Tibial nerve (tissue), 4 donors: ENCODE measurements around the gene LIN7C.

Source experiments
- EP300 ChIP-seq, 2 donors: sonication (generic); formaldehyde crosslinking; IDR thresholded peaks; one replicate each; pipeline ENCODE4 v1.6.1; 2017; ENCODE audit warnings: antibody characterized with exemption in 2 of 2, mild to moderate bottlenecking in 1 of 2
- POLR2A ChIP-seq, 2 donors: fragments of 450-650 bp; IDR thresholded peaks; one replicate each; pipeline ENCODE4 v1.6.1; 2017; ENCODE audit warnings: antibody characterized with exemption in 2 of 2, mild to moderate bottlenecking in 2 of 2, moderate library complexity in 2 of 2
- TF ChIP-seq, protein P1 (sequence below), 5 experiments: fragments of 200-600 bp in 3 of 5; fragments of 450-650 bp in 2 of 5; sonication (generic) in 3 of 5; IDR thresholded peaks; one replicate each; pipeline ENCODE4 v1.5.1; 2016 to 2019; ENCODE audit warnings: antibody characterized with exemption in 5 of 5, mild to moderate bottlenecking in 3 of 5, moderate library complexity in 2 of 5

DNA sequence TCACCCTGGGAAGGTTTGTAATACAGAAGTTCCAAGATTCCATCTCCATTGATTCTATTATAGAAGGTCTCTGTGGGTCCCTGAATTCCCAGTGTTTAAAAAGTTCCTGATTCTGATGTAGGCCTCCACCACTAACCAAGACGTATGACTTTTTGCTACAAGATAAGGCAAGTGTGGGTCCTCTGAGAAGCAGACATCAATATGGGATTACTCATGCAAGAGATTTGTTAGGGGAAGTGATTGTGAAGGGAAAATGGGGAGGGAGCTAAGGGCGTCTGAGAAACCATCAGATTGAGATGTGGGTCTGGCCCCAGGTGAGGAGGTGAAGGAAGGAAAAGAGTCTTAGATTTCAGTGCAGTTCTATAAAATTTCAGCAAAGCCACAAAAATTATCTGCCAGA is 23.8 kb downstream of the LIN7C start:
- TF ChIP-seq, protein P1, sequence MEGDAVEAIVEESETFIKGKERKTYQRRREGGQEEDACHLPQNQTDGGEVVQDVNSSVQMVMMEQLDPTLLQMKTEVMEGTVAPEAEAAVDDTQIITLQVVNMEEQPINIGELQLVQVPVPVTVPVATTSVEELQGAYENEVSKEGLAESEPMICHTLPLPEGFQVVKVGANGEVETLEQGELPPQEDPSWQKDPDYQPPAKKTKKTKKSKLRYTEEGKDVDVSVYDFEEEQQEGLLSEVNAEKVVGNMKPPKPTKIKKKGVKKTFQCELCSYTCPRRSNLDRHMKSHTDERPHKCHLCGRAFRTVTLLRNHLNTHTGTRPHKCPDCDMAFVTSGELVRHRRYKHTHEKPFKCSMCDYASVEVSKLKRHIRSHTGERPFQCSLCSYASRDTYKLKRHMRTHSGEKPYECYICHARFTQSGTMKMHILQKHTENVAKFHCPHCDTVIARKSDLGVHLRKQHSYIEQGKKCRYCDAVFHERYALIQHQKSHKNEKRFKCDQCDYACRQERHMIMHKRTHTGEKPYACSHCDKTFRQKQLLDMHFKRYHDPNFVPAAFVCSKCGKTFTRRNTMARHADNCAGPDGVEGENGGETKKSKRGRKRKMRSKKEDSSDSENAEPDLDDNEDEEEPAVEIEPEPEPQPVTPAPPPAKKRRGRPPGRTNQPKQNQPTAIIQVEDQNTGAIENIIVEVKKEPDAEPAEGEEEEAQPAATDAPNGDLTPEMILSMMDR (IDR thresholded peaks at IDR 0.05), result no peak
- no peak for TF ChIP-seq POLR2A (IDR thresholded peaks at IDR 0.05)
- TF ChIP-seq EP300 (IDR thresholded peaks at IDR 0.05), result no peak
